IMR-90 (cell line): ENCODE measurements around the gene ANKMY1. TPM values are rescaled to one million over a fixed set of nuclear protein-coding genes. Genes with fewer than 3 reads are reported as not detected.

Experiments used
- ATAC-seq: fragments of 200-7000 bp; cut with Tn5 transposase; 2 replicates; pipeline ENCODE4 v1.9.1; 2020; ENCODE audit warnings: low read depth, mild to moderate bottlenecking, moderate library complexity
- BruUV-seq: library from RNA; stranded (reverse); fragments of 400-500 nt; replicated peaks from 2 replicates; lab custom pipeline; 2021; lab: Mats Ljungman, UMichigan
- CTCF ChIA-PET: fragments of 300-600 bp; formaldehyde crosslinking; extraction: SDS; loops from one replicate; lab custom pipeline; 2021; ENCODE audit warnings: antibody characterized with exemption; lab: Yijun Ruan, JAX
- POLR2A ChIA-PET: fragments of 300-600 bp; sonication (Branson Sonifier 250); formaldehyde crosslinking; loops from one replicate; lab custom pipeline; 2022; ENCODE audit warnings: antibody characterized with exemption; ENCODE audit not compliant: unreplicated experiment; lab: Charles Lee
- DNase-seq: peaks from one replicate; pipeline ENCODE4 v3.0.0; 2013
- H2AFZ ChIP-seq: replicated peaks from 2 replicates; pipeline ENCODE3; 2013; ENCODE audit warnings: low read length, mild to moderate bottlenecking; ENCODE audit not compliant: poor library complexity
- H2AK5ac ChIP-seq: 2 replicates; pipeline ENCODE4 v1.6.1; 2013; ENCODE audit warnings: low read depth, low read length, inconsistent platforms
- H2AK9ac ChIP-seq: replicated peaks from 2 replicates; pipeline ENCODE3; 2013; ENCODE audit warnings: mild to moderate bottlenecking, low read depth, low read length, moderate library complexity; ENCODE audit not compliant: poor library complexity
- H2BK120ac ChIP-seq: 2 replicates; pipeline ENCODE4 v1.6.1; 2013; ENCODE audit warnings: low read depth, low read length, inconsistent platforms
- H2BK15ac ChIP-seq: 3 replicates; pipeline ENCODE4 v1.6.1; 2013; ENCODE audit warnings: low read depth, low read length, inconsistent platforms
- H2BK20ac ChIP-seq: 2 replicates; pipeline ENCODE4 v1.6.1; 2013; ENCODE audit warnings: low read depth, mild to moderate bottlenecking, inconsistent platforms, low read length, moderate library complexity
- H2BK5ac ChIP-seq: 2 replicates; pipeline ENCODE4 v1.6.1; 2013; ENCODE audit warnings: mild to moderate bottlenecking, low read depth, low read length, inconsistent platforms; ENCODE audit not compliant: poor library complexity, severe bottlenecking
- H3K14ac ChIP-seq: replicated peaks from 2 replicates; pipeline ENCODE4 v1.6.1; 2013; ENCODE audit warnings: low read depth, low read length, inconsistent platforms
- H3K18ac ChIP-seq: 2 replicates; pipeline ENCODE4 v1.6.1; 2013; ENCODE audit warnings: low read depth, low read length, control low read depth
- H3K23ac ChIP-seq: 2 replicates; pipeline ENCODE4 v1.6.1; 2013; ENCODE audit warnings: low read depth, low read length, inconsistent platforms
- H3K27ac ChIP-seq: 2 replicates; pipeline ENCODE4 v1.5.1; 2013; ENCODE audit warnings: mild to moderate bottlenecking, control low read depth, low read length; ENCODE audit not compliant: insufficient read depth
- H3K27me3 ChIP-seq: 2 replicates; pipeline ENCODE4 v1.6.1; 2013; ENCODE audit warnings: low read length; ENCODE audit not compliant: control insufficient read depth, insufficient read depth
- H3K36me3 ChIP-seq: 2 replicates; pipeline ENCODE4 v1.6.1; 2013; ENCODE audit warnings: low read length, mixed read lengths; ENCODE audit not compliant: control insufficient read depth, insufficient read depth
- H3K4ac ChIP-seq: 2 replicates; pipeline ENCODE4 v1.6.1; 2013; ENCODE audit warnings: low read depth, low read length, inconsistent platforms
- H3K4me1 ChIP-seq: 2 replicates; pipeline ENCODE4 v1.6.1; 2013; ENCODE audit warnings: low read length, mixed read lengths; ENCODE audit not compliant: control insufficient read depth, insufficient read depth
- H3K4me2 ChIP-seq: 2 replicates; pipeline ENCODE4 v1.6.1; 2013; ENCODE audit warnings: low read depth, mild to moderate bottlenecking, control low read depth, low read length, moderate library complexity
- H3K4me3 ChIP-seq: 2 replicates; pipeline ENCODE4 v1.5.1; 2013; ENCODE audit warnings: low read depth, mild to moderate bottlenecking, control low read depth, low read length, moderate library complexity; ENCODE audit not compliant: insufficient read depth
- H3K56ac ChIP-seq: 2 replicates; pipeline ENCODE4 v1.6.1; 2013; ENCODE audit warnings: low read length, inconsistent platforms; ENCODE audit not compliant: insufficient read depth; ENCODE audit errors: extremely low read depth
- H3K79me1 ChIP-seq, 2 experiments: 2 replicates each; pipeline ENCODE4 v1.6.1; 2013; ENCODE audit warnings: low read length in 2 of 2, inconsistent platforms in 1 of 2, low read depth in 1 of 2
- H3K9ac ChIP-seq: 2 replicates; pipeline ENCODE4 v1.6.1; 2013; ENCODE audit warnings: low read depth, low read length, control low read depth
- H3K9me1 ChIP-seq: 2 replicates; pipeline ENCODE4 v1.6.1; 2013; ENCODE audit warnings: low read length, inconsistent platforms; ENCODE audit not compliant: insufficient read depth
- H3K9me3 ChIP-seq: 2 replicates; pipeline ENCODE4 v1.6.1; 2013; ENCODE audit warnings: low read length; ENCODE audit not compliant: control insufficient read depth, insufficient read depth
- H4K20me1 ChIP-seq: 2 replicates; pipeline ENCODE4 v1.6.1; 2013; ENCODE audit warnings: low read length, inconsistent platforms; ENCODE audit not compliant: insufficient read depth
- H4K5ac ChIP-seq: 2 replicates; pipeline ENCODE4 v1.6.1; 2013; ENCODE audit warnings: mild to moderate bottlenecking, low read depth, low read length, control low read depth
- H4K8ac ChIP-seq, 2 experiments: 2 replicates each; pipeline ENCODE4 v1.6.1; 2013; ENCODE audit warnings: low read depth in 2 of 2, low read length in 2 of 2, control low read depth in 1 of 2, inconsistent platforms in 1 of 2
- H4K91ac ChIP-seq: 2 replicates; pipeline ENCODE4 v1.6.1; 2013; ENCODE audit warnings: low read depth, low read length, inconsistent platforms; ENCODE audit not compliant: insufficient read depth
- BHLHE40 ChIP-seq: fragments of 150-350 bp; IDR thresholded peaks from 2 replicates; pipeline ENCODE4 v1.6.1; 2016; ENCODE audit warnings: mild to moderate bottlenecking, low read depth, low read length
- CEBPB ChIP-seq: IDR thresholded peaks from 2 replicates; pipeline ENCODE4 v1.6.1; 2012; ENCODE audit warnings: low read depth, low read length, improper control_type of control experiment
- CHD1 ChIP-seq: IDR thresholded peaks from 2 replicates; pipeline ENCODE4 v1.6.1; 2012; ENCODE audit warnings: low read depth, low read length, improper control_type of control experiment
- CTCF ChIP-seq: conservative IDR thresholded peaks from 2 replicates; pipeline ENCODE4 v1.5.1; 2012; ENCODE audit warnings: mild to moderate bottlenecking, low read depth, low read length, improper control_type of control experiment
- ELK1 ChIP-seq: fragments of 150-350 bp; IDR thresholded peaks from 2 replicates; pipeline ENCODE4 v1.6.1; 2016; ENCODE audit warnings: low read depth, mild to moderate bottlenecking, low read length, moderate library complexity, borderline replicate concordance
- FOS ChIP-seq: fragments of 150-350 bp; IDR thresholded peaks from 2 replicates; pipeline ENCODE4 v1.6.1; 2016; ENCODE audit warnings: low read depth, low read length
- MAZ ChIP-seq: IDR thresholded peaks from 2 replicates; pipeline ENCODE4 v1.6.1; 2012; ENCODE audit warnings: low read depth, mild to moderate bottlenecking, low read length, improper control_type of control experiment, moderate library complexity, borderline replicate concordance
- MXI1 ChIP-seq: IDR thresholded peaks from 2 replicates; pipeline ENCODE4 v1.6.1; 2012; ENCODE audit warnings: low read depth, mild to moderate bottlenecking, low read length, moderate library complexity, borderline replicate concordance
- POLR2A ChIP-seq: IDR thresholded peaks from 2 replicates; pipeline ENCODE4 v1.6.1; 2012; ENCODE audit warnings: mild to moderate bottlenecking, low read depth, low read length
- RAD21 ChIP-seq: IDR thresholded peaks from 2 replicates; pipeline ENCODE4 v1.6.1; 2012; ENCODE audit warnings: low read length, improper control_type of control experiment
- RCOR1 ChIP-seq: IDR thresholded peaks from 2 replicates; pipeline ENCODE4 v1.6.1; 2012; ENCODE audit warnings: mild to moderate bottlenecking, low read length, improper control_type of control experiment; ENCODE audit not compliant: insufficient replicate concordance
- SMC3 ChIP-seq: fragments of 150-350 bp; IDR thresholded peaks from 2 replicates; pipeline ENCODE4 v1.6.1; 2016; ENCODE audit warnings: low read depth, mild to moderate bottlenecking, antibody characterized with exemption, low read length, moderate library complexity
- USF2 ChIP-seq: fragments of 150-350 bp; IDR thresholded peaks from 2 replicates; pipeline ENCODE4 v1.6.1; 2017; ENCODE audit warnings: mild to moderate bottlenecking, antibody characterized with exemption, low read length, low read depth
- WGBS, 2 experiments: methylation state at CpG; one replicate each; pipeline versions ENCODE4 v1.1.5 to v1.1.7; 2013; ENCODE audit warnings: missing lambda C conversion rate in 2 of 2; ENCODE audit not compliant: insufficient read length in 1 of 2; ENCODE audit errors: extremely low coverage in 2 of 2; 5-methylcytosine and 5-hydroxymethylcytosine counted together
- dilution Hi-C: fragments of 300-500 bp; cut with HindIII; formaldehyde crosslinking; loops from one replicate; pipeline ENCODE4 v1.14.3; 2018; ENCODE audit warnings: low sequenced_read_pairs; ENCODE audit not compliant: unreplicated experiment
- in situ Hi-C: fragments of 300-500 bp; cut with MboI; formaldehyde crosslinking; loops from 3 replicates; pipeline ENCODE4 v1.14.3; 2019; ENCODE audit warnings: low sequenced_read_pairs, inconsistent platforms, mixed read lengths
- intact Hi-C: fragments of 100-400 bp; cut with micrococcal nuclease; formaldehyde crosslinking; loops from 2 replicates; pipeline ENCODE4 v1.10.0; 2022
- polyA plus RNA-seq, 3 experiments: library from polyadenylated mRNA; depleted of rRNA; stranded (reverse); fragments of >200 nt; gene quantifications; 2 replicates each; pipeline ENCODE4 v1.2.3, GENCODE V29; 2012; ENCODE audit warnings: low replicate concordance in 1 of 3
- total RNA-seq: library from RNA; depleted of rRNA; stranded (reverse); fragments of >200 nt; gene quantifications from 2 replicates; pipeline ENCODE4 v1.2.3, GENCODE V29; 2012

The ANKMY1 gene
- total and polyA plus RNA-seq, 2 of the 4 experiments (the other 2 are of a cell fraction), result 2.9 to 5.5 TPM

GRCh38 chr2:240433973-240434727, 123.6 kb downstream of the ANKMY1 start:
- Histone ChIP-seq H4K91ac (peak overlapping the region; percentile 99), H3K4ac (peak overlapping the region; percentile 99), H3K9me1 (peaks cover 18% of the 10 kb centered on the region), H2AK5ac (peak overlapping the region; percentile 96), H2BK120ac (peak overlapping the region; percentile 98), H3K56ac (peak overlapping the region; percentile 75; the same call in 1 of the 2 replicates), H3K27ac (peak overlapping the region; percentile 93), H2BK15ac (peak overlapping the region; percentile 92; the same call in 2 of the 3 replicates), H3K4me1 (peaks cover 30% of the 10 kb centered on the region), H2AK9ac (peak overlapping the region; percentile 98), H3K27me3 (no peaks in the 10 kb centered on the region), H2AFZ (peak overlapping the region; percentile 88), H3K4me3 (peak overlapping the region; percentile 52), H3K14ac (peak overlapping the region; percentile 94), H3K9ac (peak overlapping the region; percentile 70), H3K18ac (peak overlapping the region; percentile 94), H3K23ac (peak overlapping the region; percentile 98), H3K9me3 (no peaks in the 10 kb centered on the region), H4K8ac (peak overlapping the region; percentile 96 to 99), H3K79me1 (peaks cover 0 to 48% of the 10 kb centered on the region in 2 experiments; a peak in 2 of 4 replicates), H3K4me2 (peak overlapping the region; percentile 72), H2BK20ac (peak overlapping the region; percentile 97), H2BK5ac (peak overlapping the region; percentile 99), H4K20me1 (peaks cover 26% of the 10 kb centered on the region), H4K5ac (peak overlapping the region; percentile 94), H3K36me3 (no peaks in the 10 kb centered on the region)
- POLR2A ChIA-PET, result interaction anchor here (0.5 kb wide), 1 partner anchor 128 kb away, joined by 16 read pairs; no protein-coding TSS in a partner anchor
- CTCF ChIA-PET, result interaction anchor here (1.0 kb wide), 1 partner anchor 10 kb away, joined by 3 read pairs; no protein-coding TSS in a partner anchor
- DNase-seq, result peak; percentile 98
- no TSS peak for BruUV-seq
- intact Hi-C loops (loop anchor here (1.0 to 2.0 kb wide), 2 partner anchors 49 to 60 kb away; no protein-coding TSS in a partner anchor), in situ Hi-C loops (no loop called here), dilution Hi-C loops (no loop called here)
- peak; percentile 46 for ATAC-seq
- WGBS, 2 experiments, result 65% methylated on average over 6 of the region's 16 CpGs; no CpG with 5 or more reads in 1 of the 2 experiments
- peak; percentile 95 for TF ChIP-seq FOS
- no peak for TF ChIP-seq CHD1
- peak; percentile 32 for TF ChIP-seq RCOR1
- TF ChIP-seq POLR2A, result peak; percentile 85
- TF ChIP-seq BHLHE40, result peak; percentile 73
- peak; percentile 8; the same call in 1 of the 2 replicates for TF ChIP-seq SMC3
- TF ChIP-seq ELK1, result no peak
- TF ChIP-seq USF2, result no peak
- 0 out of 2 replicates have a peak, but pooled peaks have one; percentile 20 for TF ChIP-seq CEBPB
- TF ChIP-seq RAD21, result peak; percentile 31
- TF ChIP-seq MAZ, result peak; percentile 84; the same call in 1 of the 2 replicates
- peak; percentile 72 for TF ChIP-seq MXI1
- TF ChIP-seq CTCF, result no peak
